Inferior parietal cortex (tissue), 1 donor: ENCODE measurements around the gene PLSCR1.

Experiments used
- DNase-seq: peaks from one replicate; pipeline ENCODE4 v3.0.0-alpha.2; 2016; ENCODE audit errors: extremely low spot score

PLSCR1 gene

DNA sequence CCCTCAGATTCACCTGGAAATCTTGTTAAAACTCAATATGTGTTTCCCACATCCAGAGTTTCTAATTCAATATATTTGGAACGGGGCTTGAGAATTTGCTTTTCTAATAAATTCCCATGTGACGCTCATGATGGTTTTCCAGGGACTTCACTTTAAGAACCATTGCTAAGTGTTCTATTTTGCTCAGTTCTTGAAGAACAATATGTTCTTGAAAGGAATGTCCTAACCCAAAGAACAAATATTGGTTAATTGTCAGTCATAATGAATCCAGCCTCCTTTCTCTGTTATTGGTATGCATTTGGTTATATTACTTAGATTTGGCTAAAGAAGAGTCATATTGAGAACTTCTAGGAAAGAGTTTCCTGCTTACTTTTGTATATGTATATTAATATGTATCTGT, 70.7 kb downstream of the PLSCR1 start:
- DNase-seq = no peak

DNA sequence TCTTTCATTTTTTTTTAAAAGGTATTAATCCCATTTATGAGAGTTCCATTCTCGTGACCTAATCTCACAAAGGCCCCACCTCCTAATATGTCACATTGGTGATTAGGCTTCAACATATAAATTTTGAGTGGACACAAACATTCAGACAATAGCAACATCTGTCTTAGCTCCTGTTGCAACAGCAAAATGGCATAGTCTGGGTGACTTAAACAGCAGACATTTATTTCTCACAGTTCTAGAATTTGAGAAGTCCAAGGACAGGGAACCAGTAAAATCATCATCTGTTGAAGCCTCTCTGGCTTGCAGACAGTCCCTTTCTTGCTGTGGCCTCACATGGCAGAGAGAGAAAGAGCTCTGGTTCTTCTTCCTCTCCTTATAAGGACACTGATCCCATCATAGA, 71.8 kb downstream of the PLSCR1 start:
- DNase-seq = no peak

DNA sequence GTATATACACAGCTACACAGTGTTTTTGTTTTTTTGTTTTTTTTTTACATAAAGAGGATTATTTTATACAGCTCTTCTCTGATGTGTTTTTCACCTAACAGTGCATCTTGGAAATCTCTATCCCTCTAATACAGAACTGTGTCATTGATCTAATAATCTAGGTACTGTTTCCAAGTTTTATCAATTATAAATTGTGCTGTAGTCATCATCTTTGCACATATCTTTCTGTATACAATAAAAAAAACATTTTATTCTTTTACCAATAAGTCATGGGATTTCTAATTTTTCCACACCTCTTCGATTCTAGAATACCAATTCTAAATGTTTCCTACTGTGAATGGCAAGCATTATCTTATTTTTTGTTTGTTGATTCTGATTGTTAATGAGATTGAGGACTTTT, 73.4 kb downstream of the PLSCR1 start:
- DNase-seq = no peak

- DNase-seq = no peak
Measured at GRCh38 chr3:146470425-146470990, 73.9 kb downstream of the PLSCR1 start.

DNA sequence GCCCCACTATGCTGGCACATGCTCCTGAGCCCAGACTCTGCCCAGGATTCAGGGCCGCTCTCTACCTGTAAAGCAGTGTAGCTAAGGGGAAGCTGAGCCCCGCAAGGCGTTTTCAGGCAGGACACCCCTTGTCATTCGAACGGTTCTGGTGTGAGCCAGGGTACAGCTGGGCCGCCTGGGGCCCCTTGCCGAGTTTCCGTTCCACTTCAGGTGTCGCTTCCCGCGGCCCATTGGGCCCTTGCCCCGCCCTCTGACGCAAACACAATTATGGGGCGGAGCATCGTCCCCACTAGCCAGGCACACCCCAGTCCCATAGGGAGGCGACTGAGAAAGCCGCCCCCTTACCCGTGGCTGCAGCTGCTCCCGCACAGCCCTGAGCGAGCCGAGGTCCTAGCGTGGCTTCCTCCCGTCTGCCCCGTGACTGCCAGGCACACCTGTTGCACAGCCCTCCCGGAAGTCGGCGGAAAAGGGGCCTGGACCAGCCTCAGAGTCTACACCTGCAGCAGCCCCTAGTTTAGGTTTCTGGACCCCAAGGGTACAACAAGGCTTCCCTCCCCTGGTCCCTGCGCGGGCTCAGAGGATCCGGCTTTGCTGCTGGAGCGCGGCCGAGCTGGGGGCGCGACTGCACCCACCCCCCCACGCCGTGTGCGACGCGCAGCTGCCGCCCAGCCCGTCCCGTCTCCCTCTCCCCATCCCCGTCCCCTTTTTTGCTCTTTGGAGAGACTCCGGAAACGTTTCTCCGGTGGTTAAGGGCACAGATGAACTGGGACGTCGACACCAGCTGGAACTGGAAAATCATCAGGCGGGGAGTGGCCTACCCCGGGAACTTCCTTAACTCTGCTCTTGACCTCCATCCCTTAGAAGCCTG, 75.0 kb downstream of the PLSCR1 start, which contains the start of gene PLSCR2:
Gene PLSCR2, minus strand, starts transcription at position 412 of the 868 bp plus-strand sequence. CDS start 9,657 bp downstream, outside the sequence.
- peak; percentile 15 for DNase-seq

GRCh38 chr3:146468671-146469149, 75.7 kb downstream of the PLSCR1 start:
- DNase-seq = no peak

GRCh38 chr3:146468234-146468633, 76.2 kb downstream of the PLSCR1 start:
- no peak for DNase-seq

- no peak for DNase-seq
Measured at GRCh38 chr3:146466604-146467003, 77.8 kb downstream of the PLSCR1 start.

GRCh38 chr3:146465693-146466465, 78.5 kb downstream of the PLSCR1 start:
- no peak for DNase-seq
